ENCODE measurements around the gene NEURL1.
"Not testable (repeated sequence)": the region's sequence is repeated elsewhere in the genome, so short reads cannot be mapped to it uniquely, and the experiment has no call there.

The NEURL1 gene

GRCh38 chr10:103589074-103589630, 95.6 kb downstream of the NEURL1 start:
- no peak for DNase-seq

GRCh38 chr10:103590060-103590459, 96.6 kb downstream of the NEURL1 start:
- DNase-seq: no peak

- no peak for DNase-seq
Measured at GRCh38 chr10:103590744-103591291, 97.3 kb downstream of the NEURL1 start.

- peak in 1 of 6 experiments; percentile 9 for DNase-seq
Measured at GRCh38 chr10:103592186-103593021, 98.9 kb downstream of the NEURL1 start.

GRCh38 chr10:103593022-103593570, 99.6 kb downstream of the NEURL1 start:
- DNase-seq: no peak

- no peak for DNase-seq
Measured at GRCh38 chr10:103595933-103596726, 102.6 kb downstream of the NEURL1 start.

GRCh38 chr10:103597003-103597402, 103.5 kb downstream of the NEURL1 start:
- no peak for DNase-seq

GRCh38 chr10:103598654-103599115, 105.2 kb downstream of the NEURL1 start:
- no peak for DNase-seq

- DNase-seq: no peak
Measured at GRCh38 chr10:103599211-103599610, 105.7 kb downstream of the NEURL1 start.

- DNase-seq: no peak
Measured at GRCh38 chr10:103599907-103600306, 106.4 kb downstream of the NEURL1 start.

- DNase-seq: no peak
Measured at GRCh38 chr10:103600325-103600724, 106.8 kb downstream of the NEURL1 start.

GRCh38 chr10:103600956-103601569, 107.6 kb downstream of the NEURL1 start:
- no peak for DNase-seq

- DNase-seq: no peak
Measured at GRCh38 chr10:103602028-103602851, 108.7 kb downstream of the NEURL1 start.

GRCh38 chr10:103602852-103603155, 109.3 kb downstream of the NEURL1 start:
- no peak for DNase-seq

- no peak for DNase-seq
Measured at GRCh38 chr10:103603382-103603781, 109.9 kb downstream of the NEURL1 start.

- peak in 4 of 6 experiments; percentile 10 to 50 (median 22) for DNase-seq
Measured at GRCh38 chr10:103605359-103606096, 112.0 kb downstream of the NEURL1 start.

GRCh38 chr10:103606097-103606438, 112.6 kb downstream of the NEURL1 start:
- not testable (repeated sequence) for DNase-seq

- DNase-seq: not testable (repeated sequence)
Measured at GRCh38 chr10:103607051-103607450, 113.5 kb downstream of the NEURL1 start.

GRCh38 chr10:103608056-103608455, 114.6 kb downstream of the NEURL1 start:
- not testable (repeated sequence) for DNase-seq

GRCh38 chr10:103609231-103610082, 116.0 kb downstream of the NEURL1 start:
- DNase-seq: no peak

All from stimulated activated naive CD4-positive, alpha-beta T cell (primary cell).